Stimulated activated CD8-positive, alpha-beta memory T cell treated with anti-CD3 and anti-CD28 coated beads, Interleukin-7, amount 100 ng/mL, for 48 hours (primary cell): ENCODE measurements around the gene MED12L.

Experiments used
- DNase-seq, 2 donors: peaks; one replicate each; pipeline ENCODE4 v3.0.0-alpha.2; 2020; ENCODE audit warnings: low read depth in 1 of 2; ENCODE audit errors: extremely low read depth in 1 of 2

The MED12L gene

GRCh38 chr3:151087648-151088047 is 2.2 kb downstream of the MED12L start:
- no peak for DNase-seq

DNA sequence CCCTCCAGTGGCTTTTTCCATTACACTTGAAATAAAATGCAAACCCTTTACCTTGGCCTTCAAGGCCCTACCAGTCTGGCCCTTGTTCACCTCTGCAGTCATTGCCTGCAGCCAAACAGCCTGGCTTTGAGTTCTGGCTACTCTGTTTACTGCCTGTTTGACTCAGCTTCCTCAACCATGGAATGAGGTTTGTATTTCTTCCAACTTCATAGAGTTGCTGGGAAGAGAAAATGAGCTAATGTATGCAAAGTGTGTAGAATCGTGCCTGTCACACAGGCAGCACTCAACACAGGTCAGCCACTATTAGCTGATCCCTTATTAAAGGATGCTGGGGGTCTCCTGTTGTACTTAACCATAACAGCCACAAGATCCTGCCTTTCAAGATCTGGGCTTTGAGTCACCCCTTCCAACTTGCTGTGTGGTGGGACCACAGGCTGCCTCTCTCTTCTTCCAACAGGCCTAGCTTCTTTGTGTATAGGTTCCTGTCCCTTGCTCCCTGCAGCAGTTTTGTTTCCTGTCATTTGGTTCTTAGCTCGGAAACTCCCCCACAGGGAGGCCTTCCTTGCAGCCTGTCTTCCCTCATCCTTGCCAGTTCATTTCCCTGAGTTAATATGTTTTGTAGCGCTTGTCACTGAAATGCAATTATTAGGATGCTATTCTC is 6.4 kb downstream of the MED12L start:
- DNase-seq = no peak

DNA sequence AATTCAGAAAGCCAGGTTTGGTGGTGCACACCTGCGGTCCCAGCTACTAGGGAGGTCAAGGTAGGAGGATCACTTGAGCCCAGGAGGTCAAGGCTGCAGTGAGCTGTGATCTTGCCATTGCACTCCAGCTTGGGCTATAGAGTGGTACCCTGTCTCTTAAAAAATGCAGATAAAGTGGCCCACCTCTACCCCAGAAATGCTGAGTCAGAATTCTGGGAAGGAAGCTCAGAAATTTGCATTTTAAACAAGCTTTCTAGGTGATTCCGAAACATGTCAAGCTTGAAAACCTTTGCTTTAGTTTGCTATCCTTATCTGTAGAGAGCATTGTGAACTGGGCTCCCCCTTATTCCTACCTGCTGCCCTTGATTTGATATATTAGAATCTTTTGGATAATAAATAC is 7.7 kb downstream of the MED12L start:
- DNase-seq = no peak

DNA sequence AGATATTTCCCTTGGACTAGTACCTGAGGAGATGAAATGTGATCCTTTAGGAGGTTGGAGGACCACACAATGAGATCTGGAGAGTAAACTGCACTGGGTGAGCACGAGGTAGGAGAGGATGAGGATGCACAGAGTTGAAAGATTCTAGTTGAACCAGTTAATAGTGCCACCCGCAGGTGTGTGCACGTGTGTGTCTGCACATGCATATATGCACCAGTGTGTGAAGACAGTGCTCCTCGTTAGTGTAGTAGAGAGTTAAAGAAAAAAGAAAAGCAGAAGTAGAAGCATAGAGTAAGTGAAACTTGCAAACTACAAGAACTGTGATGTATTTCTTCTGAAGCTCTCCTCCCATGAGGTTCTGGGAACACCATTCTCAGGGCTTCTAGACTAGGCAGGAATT is 8.4 kb downstream of the MED12L start:
- DNase-seq = no peak

DNA sequence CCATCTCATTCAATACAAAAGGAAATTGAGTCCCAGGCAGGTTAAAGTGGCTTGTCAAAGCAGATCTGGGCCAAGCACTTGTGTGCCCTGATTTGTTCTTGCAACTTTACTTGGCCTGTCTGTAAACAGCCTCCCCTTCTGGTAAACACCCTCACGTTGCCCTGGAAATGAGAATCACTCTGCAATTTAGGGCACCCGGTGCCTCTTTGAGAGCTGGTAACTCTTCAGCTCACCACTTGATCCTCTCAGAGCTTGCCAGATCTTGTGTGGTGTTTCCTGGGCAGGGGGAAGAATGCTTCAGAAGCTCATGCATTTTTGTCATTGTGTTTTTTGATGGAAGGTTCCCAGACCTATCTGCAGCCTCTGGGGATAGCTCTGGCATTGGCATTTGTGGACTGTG is 11.3 kb downstream of the MED12L start:
- no peak for DNase-seq

DNA sequence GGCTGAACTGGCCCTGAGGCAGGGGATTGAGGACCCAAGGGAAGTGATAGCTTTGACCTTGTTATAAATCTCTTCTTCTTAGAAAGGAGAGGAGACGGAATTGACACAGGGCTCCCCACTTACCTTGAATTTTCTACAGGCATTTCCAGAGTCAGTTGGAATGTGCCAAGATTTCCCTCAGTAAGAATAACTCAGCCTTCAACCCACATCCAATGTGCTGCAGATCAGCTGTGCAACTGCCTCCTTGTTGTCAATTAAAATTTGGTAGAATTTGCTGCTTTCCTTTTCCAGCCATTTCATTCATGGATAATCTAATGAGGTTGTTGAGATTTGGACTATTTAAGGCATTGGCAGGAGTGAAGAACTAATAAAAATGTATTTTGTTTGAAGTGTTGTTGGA is 14.6 kb downstream of the MED12L start:
- no peak for DNase-seq

- no peak for DNase-seq
Measured at GRCh38 chr3:151101270-151101969, 16.0 kb downstream of the MED12L start.

DNA sequence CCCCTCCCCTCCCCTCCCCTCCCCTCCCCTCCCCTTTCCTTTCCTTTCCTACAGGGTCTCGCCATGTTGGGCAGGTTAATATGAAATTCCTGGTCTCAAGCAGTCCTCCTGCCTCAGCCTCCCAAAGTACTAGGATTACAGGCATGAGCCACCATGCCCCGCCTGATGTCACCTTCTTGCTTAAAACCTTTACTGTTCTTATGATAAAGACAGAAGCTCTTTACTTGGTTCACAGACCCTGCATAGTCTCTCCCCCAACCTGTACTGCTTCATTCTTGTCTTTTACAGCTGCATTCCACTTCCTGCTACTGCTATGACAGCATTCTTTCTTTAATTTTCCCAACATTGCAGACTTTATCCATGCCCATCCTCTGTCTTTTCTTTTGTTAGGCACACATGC is 20.8 kb downstream of the MED12L start:
- DNase-seq = no peak

GRCh38 chr3:151107177-151107576 is 21.7 kb downstream of the MED12L start:
- no peak for DNase-seq

DNA sequence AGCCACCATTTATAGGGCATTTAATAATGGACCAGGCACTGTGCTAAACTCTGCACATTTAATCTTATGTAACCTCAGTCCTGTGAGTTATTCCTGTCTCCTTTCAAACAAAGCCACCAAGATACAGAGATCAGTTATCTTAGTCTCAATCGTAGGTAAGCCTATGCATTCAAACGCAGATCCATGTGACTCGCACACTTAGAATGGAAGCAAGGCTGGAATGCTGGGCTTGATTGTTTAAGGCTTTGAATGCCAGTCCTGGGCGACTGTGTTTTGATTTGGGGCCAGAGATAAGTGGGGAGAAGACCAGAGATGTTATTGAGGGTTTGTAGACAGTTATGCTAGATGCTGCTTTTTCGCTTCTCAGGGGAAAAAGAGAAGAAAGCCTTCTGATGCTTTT is 22.2 kb downstream of the MED12L start:
- no peak for DNase-seq

DNA sequence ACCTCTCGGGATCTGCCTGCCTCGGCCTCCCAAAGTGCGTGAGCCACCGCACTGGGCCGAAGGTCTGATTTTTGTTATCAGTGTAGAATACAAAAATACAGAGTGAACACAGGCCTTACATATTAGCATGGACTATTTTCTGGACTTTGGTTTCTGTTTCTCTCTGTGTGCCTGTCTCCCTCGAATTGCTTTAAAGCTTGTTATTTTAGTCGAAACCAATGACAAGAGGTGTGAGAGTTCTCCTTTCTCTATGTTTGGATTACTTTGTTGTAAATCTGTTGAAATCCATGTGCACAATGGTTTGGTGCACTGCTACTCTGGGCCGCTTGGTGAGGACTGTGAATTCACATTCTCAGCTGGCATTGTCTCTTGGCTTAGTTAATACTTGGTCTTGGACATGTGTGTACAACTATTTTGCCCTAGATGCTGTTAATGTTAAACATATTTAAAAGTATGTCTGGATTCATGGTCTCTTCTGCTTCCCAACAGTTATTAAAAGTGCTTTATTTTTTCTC is 23.9 kb downstream of the MED12L start:
- no peak for DNase-seq

DNA sequence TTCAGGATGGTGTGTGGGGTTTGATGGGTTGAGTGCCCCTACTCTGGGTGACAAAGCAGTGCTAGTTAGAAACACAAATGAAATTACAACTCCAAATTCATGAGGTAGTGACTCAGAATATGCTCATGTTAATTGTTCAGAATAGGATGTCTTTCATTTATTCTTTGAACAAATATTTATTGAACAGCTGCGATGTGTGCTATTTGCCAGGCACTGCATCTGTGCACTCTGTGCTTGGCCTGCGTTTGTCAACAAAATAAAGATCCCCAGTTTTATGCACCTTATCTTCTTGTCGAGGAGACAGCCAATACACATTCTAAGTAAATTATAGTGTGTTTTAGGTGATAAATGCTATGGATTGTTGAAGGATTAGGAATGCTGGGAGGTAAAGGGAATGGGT is 27.3 kb downstream of the MED12L start:
- DNase-seq = no peak

- DNase-seq = no peak
Measured at GRCh38 chr3:151113343-151113742, 27.9 kb downstream of the MED12L start.

- DNase-seq = no peak
Measured at GRCh38 chr3:151117047-151117446, 31.6 kb downstream of the MED12L start.

- no peak for DNase-seq
Measured at GRCh38 chr3:151119188-151119587, 33.7 kb downstream of the MED12L start.

GRCh38 chr3:151120409-151120808 is 34.9 kb downstream of the MED12L start:
- DNase-seq = no peak

- no peak for DNase-seq
Measured at GRCh38 chr3:151121016-151121415, 35.6 kb downstream of the MED12L start.

DNA sequence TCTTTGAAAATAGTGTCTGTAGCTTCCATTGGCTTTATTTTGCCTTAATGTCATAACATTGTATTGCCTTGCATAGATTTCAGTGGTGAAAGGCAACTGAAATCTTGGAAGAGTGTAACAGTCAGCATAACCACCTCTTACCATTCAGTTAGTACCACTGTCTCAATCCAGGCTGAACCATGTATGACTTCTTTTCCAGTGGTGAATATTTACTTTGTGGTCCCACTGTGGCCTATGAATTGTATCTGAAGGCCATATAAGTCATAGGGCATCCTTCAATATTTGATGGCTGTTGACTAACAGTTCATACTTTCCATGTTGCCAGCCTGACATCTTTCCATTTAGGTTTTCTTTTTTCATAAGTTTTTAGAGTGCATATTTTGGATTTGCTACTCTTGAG is 38.4 kb downstream of the MED12L start:
- DNase-seq = no peak

DNA sequence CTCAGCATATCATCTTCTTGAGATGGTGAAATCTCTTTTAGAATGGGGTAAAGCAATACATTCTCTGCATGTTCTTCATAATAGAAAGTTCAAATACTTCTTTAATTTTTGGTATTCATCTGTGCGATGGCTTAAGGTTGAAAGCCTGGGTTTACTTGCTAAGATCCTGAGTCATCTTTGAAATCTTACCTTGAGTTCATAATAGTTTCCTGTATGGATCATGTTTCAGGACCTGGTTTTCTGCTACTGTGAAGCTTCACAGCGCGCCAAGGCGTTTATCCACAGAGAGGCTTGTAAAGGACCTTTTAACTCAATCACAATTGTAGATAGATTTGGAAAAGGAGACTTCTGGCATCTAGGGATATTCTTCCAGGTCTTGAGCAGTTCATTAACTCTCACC is 39.0 kb downstream of the MED12L start:
- no peak for DNase-seq

DNA sequence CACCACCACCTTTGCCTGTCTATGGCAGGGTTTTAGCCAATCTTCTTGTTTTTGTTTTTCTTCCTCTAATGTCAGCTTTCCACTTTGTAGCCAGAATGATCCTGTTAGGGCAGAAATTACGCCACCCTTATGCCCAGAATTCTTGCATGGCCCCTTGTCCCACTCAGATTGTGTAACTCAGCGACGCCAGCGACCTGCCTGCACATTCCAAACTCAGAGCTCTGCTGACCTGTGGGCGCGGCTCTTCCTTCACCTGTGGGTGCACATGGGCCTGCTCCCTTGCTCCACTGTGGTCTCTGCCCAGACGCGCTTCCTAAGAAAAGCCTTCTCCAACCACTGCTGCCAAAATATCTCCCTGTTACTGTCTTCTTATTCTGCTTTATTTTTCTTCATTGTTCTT is 45.0 kb downstream of the MED12L start:
- no peak for DNase-seq

DNA sequence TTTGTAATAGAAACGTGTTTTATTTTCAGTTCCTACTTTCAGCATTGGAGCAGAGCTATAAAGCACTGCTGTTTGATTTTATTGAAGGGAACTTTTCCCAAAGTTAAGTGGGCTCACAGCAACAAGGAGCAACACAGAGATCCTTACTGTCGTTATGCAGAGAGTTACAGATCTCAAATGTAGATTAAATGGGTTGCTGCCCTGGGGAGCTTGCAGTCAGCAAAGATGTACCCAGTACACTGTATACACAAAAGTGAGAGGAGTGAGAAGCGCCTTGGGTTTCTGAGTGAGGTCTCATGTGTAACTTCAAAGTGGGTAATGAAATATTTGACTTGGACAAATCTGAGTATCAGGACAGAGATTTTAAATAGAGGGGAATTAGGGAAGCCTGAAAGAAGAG is 47.7 kb downstream of the MED12L start:
- DNase-seq = no peak

GRCh38 chr3:151133917-151134450 is 48.5 kb downstream of the MED12L start:
- DNase-seq = no peak
